ENCODE data around the gene RLN3. TPM values are rescaled to one million over a fixed set of nuclear protein-coding genes. Genes with fewer than 3 reads are reported as not detected.

Gene RLN3
- total and polyA plus RNA-seq, 9 of the 15 experiments (the other 6 are each of a cell fraction or from before 2014, with no cell fraction given), result 0.31 to 1.2 (median 0.71) TPM; not detected in 6

- no peak for TF ChIP-seq ARID2 (IDR thresholded peaks at IDR 0.05)
- TF ChIP-seq, protein P1, sequence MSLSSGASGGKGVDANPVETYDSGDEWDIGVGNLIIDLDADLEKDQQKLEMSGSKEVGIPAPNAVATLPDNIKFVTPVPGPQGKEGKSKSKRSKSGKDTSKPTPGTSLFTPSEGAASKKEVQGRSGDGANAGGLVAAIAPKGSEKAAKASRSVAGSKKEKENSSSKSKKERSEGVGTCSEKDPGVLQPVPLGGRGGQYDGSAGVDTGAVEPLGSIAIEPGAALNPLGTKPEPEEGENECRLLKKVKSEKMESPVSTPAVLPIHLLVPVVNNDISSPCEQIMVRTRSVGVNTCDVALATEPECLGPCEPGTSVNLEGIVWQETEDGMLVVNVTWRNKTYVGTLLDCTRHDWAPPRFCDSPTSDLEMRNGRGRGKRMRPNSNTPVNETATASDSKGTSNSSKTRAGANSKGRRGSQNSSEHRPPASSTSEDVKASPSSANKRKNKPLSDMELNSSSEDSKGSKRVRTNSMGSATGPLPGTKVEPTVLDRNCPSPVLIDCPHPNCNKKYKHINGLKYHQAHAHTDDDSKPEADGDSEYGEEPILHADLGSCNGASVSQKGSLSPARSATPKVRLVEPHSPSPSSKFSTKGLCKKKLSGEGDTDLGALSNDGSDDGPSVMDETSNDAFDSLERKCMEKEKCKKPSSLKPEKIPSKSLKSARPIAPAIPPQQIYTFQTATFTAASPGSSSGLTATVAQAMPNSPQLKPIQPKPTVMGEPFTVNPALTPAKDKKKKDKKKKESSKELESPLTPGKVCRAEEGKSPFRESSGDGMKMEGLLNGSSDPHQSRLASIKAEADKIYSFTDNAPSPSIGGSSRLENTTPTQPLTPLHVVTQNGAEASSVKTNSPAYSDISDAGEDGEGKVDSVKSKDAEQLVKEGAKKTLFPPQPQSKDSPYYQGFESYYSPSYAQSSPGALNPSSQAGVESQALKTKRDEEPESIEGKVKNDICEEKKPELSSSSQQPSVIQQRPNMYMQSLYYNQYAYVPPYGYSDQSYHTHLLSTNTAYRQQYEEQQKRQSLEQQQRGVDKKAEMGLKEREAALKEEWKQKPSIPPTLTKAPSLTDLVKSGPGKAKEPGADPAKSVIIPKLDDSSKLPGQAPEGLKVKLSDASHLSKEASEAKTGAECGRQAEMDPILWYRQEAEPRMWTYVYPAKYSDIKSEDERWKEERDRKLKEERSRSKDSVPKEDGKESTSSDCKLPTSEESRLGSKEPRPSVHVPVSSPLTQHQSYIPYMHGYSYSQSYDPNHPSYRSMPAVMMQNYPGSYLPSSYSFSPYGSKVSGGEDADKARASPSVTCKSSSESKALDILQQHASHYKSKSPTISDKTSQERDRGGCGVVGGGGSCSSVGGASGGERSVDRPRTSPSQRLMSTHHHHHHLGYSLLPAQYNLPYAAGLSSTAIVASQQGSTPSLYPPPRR (CRISPR knock-in tag; IDR thresholded peaks at IDR 0.05; ENCODE audit: borderline replicate concordance), result no peak
- no peak for TF ChIP-seq HINFP (tag; conservative IDR thresholded peaks at IDR 0.05; ENCODE audit: low read depth)
- TF ChIP-seq MCM7 (IDR thresholded peaks at IDR 0.05), result no peak
- peak; percentile 92 for TF ChIP-seq GTF2A2 (tag; IDR thresholded peaks at IDR 0.05)
- TF ChIP-seq CTCF (IDR thresholded peaks at IDR 0.05 in 2 of 3, conservative IDR thresholded peaks at IDR 0.05 in 1 of 3; ENCODE audit: insufficient read depth in 2 of 3, low read depth in 1 of 3, low read length in 3 of 3), result no peak
- no peak for TF ChIP-seq SIN3B (IDR thresholded peaks at IDR 0.05; ENCODE audit: low read depth)
- TF ChIP-seq CTBP1 (IDR thresholded peaks at IDR 0.05; ENCODE audit: borderline replicate concordance), result peak; percentile 55
- no peak for TF ChIP-seq COPS2 (conservative IDR thresholded peaks at IDR 0.05)
- no peak; a peak in 2 of 4 replicates for TF ChIP-seq KDM4B (IDR thresholded peaks at IDR 0.05; ENCODE audit: borderline replicate concordance in 2 of 2, low read depth in 1 of 2)
- TF ChIP-seq KHSRP (IDR thresholded peaks at IDR 0.05), result no peak
- TF ChIP-seq ZNF77 (CRISPR knock-in tag; IDR thresholded peaks at IDR 0.05), result no peak
- 0 out of 2 replicates have a peak, but pooled peaks have one; percentile 23 for TF ChIP-seq ZBTB2 (IDR thresholded peaks at IDR 0.05)
- TF ChIP-seq CSDE1 (IDR thresholded peaks at IDR 0.05), result no peak
- no peak for TF ChIP-seq RFX7 (CRISPR knock-in tag; IDR thresholded peaks at IDR 0.05)
- TF ChIP-seq MITF (IDR thresholded peaks at IDR 0.05), result no peak
- TF ChIP-seq ZNF384 (IDR thresholded peaks at IDR 0.05; ENCODE audit: low read depth, low read length), result no peak; the same call in 1 of the 2 replicates
Observed at GRCh38 chr19:14005349-14006084, 22.4 kb upstream of the RLN3 start (continued).

Measured in K562 (cell line).